AG08395 (cell line): Measurements from ENCODE around the gene LSR.

Experiments
- DNase-seq: peaks from one replicate; pipeline ENCODE4 v3.0.0; 2012; ENCODE audit warnings: mixed read lengths, low spot score

The LSR gene

DNA sequence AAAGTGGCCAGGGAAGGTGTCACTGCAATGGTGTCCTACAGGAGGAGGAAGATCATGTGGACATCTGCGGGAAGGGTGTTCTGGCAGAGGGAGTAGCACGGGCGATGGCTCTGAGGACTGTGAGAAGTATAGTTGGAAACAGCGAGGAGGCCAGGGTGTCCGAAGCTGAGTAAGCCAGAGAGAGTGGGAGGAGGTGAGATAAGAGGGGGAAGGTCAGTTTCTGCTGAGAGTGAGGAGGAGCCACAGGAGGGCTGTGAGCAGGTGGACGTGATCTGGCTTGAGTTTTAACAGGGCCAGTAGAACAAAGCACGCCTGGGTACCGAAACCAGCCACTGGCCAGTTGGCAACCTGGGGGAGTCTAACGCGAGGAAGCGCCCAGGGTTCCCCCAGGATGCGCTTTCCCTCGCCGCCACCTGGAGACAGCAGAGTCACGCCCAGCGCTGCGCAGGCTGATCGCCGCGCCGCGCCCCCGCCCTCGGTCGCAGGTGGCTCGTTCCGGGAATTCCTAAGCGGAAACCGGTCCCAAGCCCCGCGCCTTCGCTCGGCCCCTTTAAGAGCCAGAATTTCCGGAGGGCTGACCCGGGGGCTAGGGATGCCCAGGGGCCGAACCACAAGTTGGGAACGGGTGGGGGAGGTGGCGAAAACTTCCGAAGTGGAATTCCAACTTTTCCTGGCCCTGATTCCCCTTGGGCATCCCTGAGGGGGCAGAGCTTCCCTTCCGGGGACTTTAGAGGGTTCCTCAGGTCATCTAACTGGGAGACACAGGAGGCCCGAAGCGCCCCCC lies 1.1 kb upstream of the LSR start:
- no peak for DNase-seq

DNA sequence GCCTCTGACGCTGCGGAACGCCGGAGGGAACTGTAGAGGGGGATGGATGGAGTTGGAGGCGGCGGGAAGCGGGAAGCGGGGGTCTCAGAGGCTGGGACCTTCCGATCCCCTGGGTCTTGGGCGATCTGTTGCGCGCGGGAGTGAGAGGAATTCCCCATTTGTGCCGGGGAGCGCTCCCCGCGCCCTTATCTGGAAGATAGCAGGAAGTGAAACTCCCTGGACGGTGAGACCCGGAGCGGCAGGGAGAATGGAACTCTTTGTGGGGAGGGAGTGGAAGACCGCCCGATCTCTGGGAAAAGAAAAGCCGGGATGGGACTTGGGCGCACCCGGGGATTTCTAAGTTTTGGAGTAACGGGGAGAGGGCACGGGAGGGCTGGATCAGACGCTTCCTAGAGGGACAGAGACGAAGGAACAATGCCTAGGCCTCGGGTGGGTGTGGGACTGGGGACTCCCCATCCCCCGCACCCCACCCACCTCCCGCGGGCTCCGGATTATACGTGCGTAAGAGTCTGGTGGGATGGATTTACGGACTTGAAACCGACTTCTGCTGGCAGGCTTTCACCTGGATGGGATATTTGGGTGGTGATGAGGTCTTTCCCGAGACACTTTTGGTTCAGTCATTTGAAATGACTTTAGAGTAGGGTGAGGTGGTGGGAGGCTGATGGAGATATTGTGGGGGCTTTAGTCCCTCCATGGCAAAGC lies 495 bp downstream of the LSR start:
- no peak for DNase-seq

DNA sequence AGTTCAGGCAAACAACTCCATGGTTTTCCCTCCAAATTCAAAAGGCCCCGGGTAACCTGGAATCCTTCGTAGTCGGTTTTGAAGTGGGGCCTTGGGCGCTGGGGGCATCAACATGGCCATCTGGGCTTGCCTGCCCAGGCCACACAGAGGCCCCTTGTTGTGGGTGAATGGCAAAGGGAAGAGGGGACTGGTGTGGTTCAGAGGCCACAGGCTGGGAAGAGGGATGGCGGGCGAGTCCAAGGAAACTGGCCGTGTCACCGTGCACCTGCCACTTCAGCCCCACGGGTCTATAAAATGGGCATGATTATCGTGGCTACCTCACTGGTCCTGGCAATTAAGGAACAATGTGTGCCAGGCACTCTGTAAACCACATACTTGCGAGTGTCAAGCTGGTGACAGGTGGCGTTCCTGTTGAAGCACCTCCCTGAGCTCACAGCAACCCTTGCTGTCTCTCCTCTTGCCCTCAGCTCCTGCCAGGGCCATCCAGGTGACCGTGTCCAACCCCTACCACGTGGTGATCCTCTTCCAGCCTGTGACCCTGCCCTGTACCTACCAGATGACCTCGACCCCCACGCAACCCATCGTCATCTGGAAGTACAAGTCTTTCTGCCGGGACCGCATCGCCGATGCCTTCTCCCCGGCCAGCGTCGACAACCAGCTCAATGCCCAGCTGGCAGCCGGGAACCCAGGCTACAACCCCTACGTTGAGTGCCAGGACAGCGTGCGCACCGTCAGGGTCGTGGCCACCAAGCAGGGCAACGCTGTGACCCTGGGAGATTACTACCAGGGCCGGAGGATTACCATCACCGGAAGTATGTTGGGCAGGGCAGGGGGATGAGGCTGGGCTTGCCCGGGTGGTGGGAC lies 1.3 kb downstream of the LSR start:
- DNase-seq = no peak

DNA sequence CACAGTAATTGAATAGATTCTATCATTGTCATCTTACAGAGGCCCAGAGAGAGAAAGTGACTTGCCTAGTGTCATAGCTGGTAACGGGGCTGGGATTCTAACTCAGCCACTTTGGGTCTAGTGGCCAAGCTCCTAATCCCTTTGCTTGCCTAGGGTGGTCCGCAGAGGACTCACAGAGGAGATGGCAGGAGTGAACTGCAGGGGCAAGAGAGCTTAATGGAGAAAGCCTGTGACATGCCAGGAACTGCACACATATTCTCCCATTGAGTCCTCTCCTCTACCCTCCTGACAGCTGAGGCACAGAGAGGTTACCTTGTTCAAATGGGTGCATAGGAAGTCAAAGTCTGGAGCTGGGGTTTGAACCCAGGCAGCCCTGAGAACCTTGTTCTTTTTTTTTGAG lies 2.7 kb downstream of the LSR start:
- DNase-seq = no peak

DNA sequence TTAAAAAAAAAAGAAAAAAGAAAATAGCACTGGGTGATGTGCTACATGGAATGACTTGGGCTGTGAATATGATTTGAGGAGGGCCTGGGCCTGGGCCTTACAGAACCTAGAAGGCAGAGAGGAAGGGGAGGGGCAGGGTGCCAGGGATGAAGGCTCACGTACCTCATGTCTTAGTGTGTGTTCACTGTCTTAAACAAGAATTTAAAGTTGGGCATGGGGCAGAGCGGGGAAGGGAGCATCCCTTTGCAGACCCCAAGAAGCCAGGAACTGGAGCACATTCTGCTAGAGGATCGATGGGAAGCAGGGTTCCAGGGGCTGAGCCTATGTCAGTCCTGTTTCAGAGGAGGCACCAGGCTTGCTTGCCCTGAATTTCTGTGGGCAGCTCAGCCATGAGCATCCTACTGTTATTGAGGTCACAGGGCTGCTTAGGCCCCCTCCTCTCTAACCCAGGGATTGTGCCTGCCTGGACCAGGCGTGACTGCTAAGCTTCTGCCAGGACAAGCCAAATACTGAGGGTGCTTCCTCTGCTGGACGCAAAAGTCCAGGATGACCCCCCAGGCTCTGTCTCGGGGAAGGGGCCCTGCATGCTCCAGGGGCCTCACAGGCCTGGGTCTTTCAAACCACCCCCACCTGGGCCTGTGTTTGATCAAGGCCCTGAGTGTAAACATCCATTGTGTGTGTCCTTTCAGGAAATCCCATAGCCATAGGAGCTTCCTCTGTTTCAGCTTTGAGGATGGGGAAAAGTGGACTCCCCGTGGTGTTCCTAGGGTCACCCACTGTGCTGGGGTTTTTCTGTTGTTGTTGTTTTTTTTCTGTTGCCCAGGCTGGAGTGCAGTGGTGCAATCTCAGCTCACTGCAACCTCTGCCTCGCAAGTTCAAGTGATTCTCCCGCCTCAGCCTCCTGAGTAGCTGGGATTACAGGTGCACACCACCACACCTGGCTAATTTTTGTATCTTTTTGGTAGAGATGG lies 4.8 kb downstream of the LSR start:
- no peak for DNase-seq

DNA sequence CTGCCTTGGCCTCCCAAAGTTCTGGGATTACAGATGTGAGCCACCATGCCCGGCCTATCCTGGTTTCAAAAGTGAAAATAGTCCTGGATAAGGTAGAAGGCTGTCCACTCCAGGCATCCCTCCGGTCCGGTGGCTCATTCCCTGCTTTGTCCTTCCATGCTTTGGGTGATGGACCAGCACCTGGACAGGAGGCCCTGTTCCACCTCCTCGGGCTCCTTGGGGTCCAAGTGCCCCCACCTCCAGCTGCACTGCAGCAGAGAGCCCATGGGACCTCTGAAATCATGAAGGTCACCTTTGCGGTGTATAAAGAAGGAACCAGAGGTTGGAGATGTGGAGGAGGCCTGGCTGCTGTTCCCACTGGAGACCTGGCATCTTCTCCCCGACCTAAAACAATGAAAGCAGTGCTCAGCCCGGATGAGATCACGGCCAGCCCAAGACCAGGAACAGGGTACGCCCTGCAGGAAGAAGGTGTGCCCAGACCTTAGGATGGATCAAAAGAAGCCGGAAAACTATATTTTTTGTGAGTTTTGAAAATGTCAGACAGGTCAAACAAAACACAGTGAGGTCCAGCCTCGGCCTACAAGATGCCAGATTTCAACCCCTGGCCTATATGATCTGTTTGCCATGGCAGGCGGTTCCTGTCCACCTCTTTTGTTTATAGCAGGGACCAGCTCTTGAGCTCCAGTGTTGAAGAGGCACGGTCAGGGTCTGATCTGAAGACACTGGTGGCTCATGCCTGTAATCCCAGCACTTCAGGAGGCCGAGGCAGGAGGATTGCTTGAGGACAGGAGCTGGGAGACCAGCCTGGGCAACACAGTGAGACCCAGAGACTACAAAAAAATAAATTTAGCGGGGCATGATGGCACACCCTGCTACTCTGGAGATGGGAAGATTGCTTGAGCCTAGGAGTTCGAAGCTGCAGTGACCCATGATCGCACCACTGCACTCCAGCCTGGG lies 5.8 kb downstream of the LSR start:
- no peak for DNase-seq

DNA sequence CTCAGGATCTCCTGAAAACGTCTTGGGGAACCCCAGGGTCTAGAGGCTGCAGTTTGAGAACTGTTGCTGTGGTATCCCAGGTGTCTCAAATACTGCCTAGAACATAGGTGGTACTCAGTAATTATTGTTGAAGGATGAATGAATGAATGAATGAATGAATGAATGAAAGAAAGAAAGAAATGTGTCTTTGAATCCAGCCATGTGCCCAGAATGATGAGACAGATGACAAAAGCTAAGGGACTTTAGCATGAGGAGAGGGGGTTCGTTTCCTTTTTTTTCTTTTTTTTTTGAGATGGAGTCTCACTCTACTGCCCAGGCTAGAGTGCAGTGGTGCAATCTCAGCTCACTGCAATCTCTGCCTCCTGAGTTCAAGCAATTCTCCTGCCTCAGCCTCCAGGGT lies 7.8 kb downstream of the LSR start:
- no peak for DNase-seq

DNA sequence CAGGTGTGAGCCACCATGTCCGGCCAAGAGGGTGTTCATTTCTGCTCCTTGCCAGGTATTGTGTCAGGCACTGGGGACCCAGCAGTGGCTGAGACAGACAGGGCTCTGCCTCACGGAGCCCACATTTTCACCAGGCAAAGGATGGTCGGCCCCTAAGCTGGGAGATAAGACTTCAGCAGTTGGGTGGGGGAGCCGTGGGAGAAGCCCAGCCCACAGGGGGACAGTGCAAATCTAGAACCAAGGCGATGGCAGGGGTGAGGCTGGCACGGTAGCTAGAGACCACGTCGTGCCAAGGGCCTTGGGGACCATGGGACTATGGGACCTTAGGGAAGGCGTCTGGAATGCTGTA lies 8.3 kb downstream of the LSR start:
- DNase-seq = no peak

DNA sequence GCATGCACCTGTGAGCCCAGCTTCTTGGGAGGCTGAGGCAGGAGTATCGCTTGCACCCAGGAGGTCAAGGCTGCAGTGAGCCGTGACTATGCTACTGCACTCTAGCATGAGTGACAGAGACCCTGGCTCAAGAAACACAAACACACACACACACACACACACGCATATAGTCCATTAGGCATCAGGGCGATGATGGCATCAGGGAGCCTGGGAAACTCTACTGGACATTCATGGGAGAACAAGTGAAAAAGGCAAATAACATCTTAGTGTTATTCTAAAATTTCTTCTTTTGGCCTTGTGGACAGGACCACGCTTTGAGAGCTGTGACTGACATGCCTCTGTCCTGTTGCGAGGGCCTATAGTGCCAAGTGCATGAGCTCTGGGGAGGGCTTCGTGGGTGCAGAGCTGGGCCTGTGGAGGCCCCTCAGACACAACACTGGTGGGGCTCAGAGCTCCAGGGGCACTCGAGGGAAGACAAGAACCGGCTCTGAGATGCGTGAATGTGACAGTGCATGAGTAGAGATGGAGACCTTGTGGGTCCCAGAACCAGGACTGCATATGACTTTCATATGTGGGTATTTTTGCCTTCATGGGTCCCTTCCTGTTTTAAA lies 12.0 kb downstream of the LSR start:
- DNase-seq = no peak

DNA sequence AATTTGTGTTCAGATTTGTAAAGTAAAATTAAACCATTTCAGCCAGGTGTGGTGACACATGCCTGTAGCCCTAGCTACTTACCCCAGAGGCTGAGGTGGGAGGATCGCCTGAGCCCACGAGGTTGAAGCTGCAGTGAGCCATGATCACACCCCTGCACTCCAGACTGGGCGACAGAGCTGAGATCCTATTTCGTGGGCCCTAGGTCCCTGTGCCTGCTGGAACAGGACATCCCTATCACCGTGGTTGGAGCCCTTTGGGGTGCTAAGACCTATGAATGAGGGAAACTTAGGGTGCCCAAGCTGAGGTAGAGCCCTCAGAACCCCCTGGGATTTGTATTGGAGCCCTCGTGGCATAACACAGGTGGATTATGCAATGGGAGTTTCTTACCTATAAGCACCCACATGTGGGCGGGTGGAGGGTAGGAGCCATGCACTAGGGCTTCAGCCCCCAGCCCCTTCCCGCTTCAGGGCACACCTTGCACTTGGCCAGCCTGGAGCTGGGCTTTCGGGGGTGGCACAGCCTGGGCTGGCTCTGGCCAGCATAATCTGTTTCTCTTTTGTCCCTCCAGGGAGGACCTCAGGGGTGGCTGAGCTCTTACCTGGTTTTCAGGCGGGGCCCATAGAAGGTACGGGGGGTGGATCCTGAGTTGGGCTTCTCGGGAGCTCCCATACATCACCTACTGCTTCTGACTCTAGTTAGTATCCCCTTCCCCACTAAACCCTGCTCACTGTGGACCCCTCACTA lies 12.7 kb downstream of the LSR start:
- no peak for DNase-seq

DNA sequence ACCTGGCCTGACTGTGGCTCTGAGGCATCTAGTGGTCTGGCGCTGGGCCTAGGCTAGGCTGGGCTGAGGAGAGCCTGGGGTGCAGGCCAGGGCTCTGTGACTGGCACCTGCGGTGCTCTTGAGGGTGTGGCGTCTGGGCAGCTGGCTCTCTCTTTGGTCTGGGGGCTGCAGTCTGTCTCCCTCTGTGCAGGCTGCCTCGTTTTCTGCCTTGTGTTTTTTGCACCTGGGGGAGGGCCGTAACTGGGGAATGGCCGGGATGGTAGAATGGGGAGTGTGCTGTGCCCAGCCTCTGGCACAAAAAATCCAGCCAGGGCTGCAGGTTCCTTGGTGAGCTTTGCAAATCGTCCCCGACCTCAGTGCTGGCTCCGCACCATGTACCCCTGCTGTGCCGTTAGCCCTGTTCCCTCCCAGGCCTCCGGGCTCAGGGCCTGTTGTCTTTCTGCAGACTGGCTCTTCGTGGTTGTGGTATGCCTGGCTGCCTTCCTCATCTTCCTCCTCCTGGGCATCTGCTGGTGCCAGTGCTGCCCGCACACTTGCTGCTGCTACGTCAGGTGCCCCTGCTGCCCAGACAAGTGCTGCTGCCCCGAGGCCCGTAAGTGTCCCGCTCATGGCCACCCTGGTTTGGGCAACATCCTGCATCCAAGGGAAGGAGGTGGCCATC lies 13.4 kb downstream of the LSR start:
- DNase-seq = no peak

DNA sequence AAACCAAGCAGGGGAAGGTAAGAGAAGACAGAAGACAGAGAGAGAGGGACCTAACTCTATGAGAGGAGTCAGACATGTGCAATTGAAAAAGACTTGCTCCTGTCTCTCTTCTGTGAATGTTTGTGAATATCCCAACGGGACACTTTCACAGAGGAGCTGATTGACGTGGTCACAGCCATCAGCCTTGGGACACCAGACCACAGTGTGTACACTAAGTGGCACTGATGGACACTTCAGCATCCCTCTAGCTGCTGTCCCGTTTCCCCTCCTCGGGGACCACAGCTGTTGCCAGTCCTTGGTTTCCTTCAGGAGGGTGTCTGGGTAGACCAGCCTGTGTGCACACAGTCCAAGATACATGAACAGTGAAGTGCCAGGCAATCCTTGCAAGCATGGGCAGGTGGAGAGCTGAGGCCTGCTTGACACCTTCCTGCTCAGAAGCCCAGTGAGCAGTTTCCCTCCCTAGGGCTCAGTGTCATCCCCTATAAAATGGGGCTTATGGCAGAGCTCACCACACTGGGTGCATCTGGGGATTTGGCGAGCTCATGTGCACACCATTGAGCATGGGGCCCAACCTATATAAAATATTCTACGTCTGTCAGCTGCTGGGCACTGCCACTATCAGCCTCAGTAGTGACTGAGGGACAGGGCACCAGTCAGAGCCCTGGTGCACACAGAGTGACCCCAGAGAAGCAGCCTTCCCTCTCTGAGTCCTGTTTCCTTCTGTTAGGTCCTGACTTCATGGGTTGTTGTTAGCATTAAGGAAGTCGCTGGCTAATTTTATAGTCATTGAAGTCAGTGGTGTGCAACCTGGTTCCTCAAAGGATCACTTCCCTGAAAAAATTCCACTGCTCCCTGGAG lies 15.7 kb downstream of the LSR start:
- no peak for DNase-seq

DNA sequence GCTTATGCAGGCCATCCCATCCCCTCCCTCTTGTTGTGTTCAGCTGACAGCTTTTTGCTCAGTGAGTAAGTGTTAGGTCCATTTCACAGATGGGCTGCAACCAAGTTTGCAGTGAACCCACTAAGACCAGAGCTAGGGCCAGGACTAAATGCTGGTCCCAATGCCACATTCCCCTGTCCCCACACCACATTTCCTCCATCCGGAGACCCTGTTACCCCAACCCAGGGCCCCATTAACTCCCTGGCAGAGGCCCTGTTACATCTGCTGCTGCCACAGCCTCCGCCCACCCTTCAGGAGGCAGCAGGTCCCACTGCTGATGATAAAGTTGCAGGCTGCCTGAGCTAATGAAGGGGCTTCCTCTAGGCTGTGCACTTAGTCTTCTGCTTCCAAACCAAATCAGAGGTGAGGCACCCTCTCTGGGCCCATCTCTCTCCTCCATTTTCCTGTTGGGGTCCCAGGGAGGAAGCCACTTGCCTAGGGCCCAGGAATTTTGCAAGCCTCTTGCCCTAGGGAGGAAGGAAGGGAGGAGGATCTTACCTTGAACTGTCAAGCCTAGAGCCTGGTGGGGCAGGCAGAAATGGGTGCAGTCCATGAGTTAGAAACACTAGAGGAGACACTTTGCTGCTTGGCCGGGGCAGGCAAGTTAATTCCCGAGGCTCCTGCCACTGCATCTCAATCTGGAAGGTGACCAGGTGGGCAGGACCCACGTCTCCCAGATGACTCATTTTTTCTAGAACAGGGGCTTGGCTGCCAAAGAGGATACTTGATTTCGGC lies 16.5 kb downstream of the LSR start:
- DNase-seq = no peak

DNA sequence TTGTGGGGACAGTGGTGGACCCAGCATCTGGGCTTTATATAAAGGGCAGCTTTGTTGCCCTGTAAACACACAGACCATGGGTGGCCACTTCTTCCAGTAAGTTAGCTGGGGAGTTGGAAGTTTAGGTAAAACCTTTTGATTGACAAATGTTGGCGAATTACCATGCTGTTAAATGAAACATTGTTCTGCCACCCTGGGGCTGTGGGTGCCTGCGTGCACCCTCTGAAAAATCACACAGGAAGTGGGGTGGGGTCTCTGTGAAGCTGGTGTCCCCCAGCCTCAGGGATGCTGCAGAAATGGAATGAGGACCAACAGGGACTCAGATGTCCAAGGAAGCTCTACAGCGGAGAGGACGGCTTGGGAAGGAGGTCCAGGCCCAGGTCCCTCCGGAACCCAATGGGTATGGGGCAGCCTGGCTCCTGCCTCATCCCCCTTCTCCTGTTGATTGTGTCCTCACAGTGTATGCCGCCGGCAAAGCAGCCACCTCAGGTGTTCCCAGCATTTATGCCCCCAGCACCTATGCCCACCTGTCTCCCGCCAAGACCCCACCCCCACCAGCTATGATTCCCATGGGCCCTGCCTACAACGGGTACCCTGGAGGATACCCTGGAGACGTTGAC lies 17.2 kb downstream of the LSR start:
- DNase-seq = no peak

DNA sequence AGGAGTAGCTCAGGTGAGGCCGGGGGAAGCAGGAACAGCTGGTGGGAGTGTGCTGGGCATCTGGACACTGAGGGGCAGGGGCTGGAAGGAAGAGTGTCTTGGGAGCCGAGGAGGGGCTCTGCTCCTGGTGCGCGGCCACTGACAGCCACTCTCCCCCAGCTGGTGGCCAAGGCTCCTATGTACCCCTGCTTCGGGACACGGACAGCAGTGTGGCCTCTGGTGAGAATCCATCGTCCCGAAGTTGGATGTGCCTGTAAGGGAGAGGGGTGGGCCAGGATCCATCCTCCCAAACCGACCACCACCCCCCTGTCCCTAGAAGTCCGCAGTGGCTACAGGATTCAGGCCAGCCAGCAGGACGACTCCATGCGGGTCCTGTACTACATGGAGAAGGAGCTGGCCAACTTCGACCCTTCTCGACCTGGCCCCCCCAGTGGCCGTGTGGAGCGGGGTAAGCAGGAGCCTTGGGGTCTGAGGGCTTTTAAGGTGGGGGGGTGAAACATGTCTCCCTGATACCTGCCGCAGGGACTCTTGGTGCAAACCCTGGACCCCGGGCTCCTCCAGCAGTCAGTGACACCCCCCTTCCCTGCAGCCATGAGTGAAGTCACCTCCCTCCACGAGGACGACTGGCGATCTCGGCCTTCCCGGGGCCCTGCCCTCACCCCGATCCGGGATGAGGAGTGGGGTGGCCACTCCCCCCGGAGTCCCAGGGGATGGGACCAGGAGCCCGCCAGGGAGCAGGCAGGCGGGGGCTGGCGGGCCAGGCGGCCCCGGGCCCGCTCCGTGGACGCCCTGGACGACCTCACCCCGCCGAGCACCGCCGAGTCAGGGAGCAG lies 17.9 kb downstream of the LSR start:
- peak; percentile 44 for DNase-seq

DNA sequence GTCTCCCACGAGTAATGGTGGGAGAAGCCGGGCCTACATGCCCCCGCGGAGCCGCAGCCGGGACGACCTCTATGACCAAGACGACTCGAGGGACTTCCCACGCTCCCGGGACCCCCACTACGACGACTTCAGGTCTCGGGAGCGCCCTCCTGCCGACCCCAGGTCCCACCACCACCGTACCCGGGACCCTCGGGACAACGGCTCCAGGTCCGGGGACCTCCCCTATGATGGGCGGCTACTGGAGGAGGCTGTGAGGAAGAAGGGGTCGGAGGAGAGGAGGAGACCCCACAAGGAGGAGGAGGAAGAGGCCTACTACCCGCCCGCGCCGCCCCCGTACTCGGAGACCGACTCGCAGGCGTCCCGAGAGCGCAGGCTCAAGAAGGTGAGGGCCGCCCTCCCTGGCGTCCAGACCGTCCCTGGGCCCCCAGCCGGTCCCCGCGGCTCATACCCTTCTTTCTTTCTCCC lies 18.6 kb downstream of the LSR start:
- peak; percentile 31 for DNase-seq
